Left ventricle myocardium superior (tissue), 1 donor: ENCODE data around the gene XRCC5. TPM values are rescaled to one million over a fixed set of nuclear protein-coding genes. Genes with fewer than 3 reads are reported as not detected.
"Not testable (repeated sequence)": the region's sequence is repeated elsewhere in the genome, so short reads cannot be mapped to it uniquely, and the experiment has no call there.

ENCODE experiments used
- ATAC-seq: fragments of 200-7000 bp; cut with Tn5 transposase; one replicate; pipeline ENCODE4 v1.9.1; 2020; ENCODE audit warnings: mild to moderate bottlenecking, moderate library complexity
- DNase-seq: peaks from one replicate; pipeline ENCODE4 v3.0.0-alpha.2; 2020
- intact Hi-C: fragments of 100-400 bp; cut with micrococcal nuclease; formaldehyde crosslinking; loops from one replicate; pipeline ENCODE4 v1.11.0; 2022
- total RNA-seq: library from RNA; stranded (reverse); fragmentation: NEBNext Ultra II Directional; extraction: Animal tissue kit (Norgen Biotek cat#: 25700); gene quantifications from one replicate; pipeline ENCODE4 v1.2.1, GENCODE V29; 2021
- donor health status: DM: no; HTN: yes; CAD: no; lungs with severe emphysema.

The XRCC5 gene
- total RNA-seq, 1 donor from 2014 or later, result 129 TPM

DNA sequence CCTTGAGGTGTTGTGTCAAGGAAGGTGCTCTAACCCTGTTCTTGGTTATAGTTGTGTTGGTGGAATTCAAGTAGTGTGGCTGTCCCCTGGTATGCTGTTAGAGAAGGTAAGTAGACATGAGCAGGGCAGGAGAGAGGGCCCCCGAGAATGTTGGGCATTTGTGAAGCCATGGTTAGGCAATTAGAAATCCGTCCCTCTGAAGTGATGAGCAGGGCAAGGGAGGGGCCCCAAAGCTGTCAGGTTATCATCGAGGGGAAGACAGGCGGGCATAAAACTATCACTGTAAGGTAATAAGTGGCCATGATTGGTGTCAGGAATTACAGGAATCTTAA is 5.2 kb downstream of the XRCC5 start:
- DNase-seq, result no peak
- intact Hi-C loops, result no loop called here
- no peak for ATAC-seq

- intact Hi-C loops, result no loop called here
- DNase-seq (peak; percentile 96), ATAC-seq (peak; percentile 97)
Observed at GRCh38 chr2:216114714-216115531, 5.8 kb downstream of the XRCC5 start.

GRCh38 chr2:216116418-216116817 is 7.3 kb downstream of the XRCC5 start:
- DNase-seq, result no peak
- intact Hi-C loops, result no loop called here
- ATAC-seq, result no peak

DNA sequence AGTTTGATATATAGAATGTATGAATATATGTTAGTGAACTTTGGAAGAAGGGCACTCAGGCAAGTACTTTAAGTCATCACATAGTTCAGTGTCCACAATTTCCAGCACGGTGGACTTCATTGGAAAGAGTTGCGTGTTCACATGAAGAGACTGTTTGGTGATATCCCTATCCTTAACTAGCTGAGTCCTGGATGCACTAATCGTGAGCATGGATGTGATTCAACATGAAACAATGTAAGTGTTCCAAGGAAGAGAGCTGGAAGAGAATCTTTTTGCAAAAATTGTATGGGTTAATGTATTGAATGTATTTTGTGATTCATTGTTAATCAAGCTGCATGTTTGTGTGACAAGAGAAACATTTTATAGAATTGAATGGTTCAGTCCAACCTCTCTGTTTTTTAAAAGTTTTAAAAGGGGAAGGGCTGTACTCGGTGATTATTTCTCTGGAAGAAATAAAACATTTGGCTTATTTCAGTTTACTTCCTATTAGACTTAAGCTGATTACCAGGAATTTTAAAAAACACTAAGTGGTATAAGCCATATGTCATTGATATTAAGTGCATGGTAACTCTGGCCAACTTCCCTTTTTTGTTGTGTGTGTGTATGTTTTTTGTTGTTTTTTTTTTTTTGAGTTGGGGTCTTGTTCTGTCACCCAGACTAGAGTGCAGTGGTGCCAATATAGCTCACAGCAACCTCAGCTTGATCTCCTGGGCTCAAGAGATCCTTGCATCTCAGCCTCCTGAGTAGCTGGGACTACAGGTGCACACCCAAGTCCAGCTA is 8.6 kb downstream of the XRCC5 start:
- DNase-seq (no peak), ATAC-seq (no peak)
- intact Hi-C loops, result no loop called here

DNA sequence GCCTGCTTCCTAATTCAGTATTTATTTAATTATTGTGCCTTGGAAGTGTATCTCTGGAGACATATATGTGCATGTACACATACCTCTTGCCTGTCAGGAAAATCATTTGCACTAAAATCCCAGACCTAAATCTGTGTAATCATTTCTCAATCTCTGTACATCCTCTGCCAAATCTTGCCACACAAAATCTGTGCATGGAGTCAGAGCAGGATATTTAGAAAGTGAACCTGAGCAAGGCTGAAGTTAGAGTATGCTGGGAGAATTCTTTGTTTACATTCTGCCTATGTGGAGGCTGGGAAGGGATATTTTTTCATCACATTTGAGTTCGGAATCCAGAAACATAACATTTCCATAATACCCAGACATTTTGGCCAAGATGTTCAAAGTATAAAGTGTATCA is 9.3 kb downstream of the XRCC5 start:
- DNase-seq (no peak), ATAC-seq (no peak)
- intact Hi-C loops, result no loop called here

DNA sequence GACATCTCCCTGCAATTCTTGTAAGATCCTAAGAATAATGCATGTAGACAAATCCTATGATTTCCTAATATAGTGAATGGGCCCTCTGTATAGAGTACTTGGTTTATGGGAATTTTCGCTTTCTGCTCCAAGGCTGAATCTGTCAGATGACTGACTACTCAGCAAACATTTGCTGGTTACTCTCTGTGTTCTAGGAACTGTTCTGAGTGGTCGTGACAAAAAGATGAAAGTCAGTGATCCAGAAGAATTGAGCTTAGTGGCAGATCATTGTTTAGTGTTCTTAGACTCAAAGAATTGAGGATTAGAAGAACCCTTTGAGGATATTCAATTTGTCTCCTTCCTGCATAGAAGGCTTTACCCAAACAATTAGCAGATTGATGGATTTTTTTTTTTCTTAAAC is 10.0 kb downstream of the XRCC5 start:
- no peak for DNase-seq
- ATAC-seq, result no peak
- intact Hi-C loops, result no loop called here

- ATAC-seq (no peak), DNase-seq (no peak)
- intact Hi-C loops, result no loop called here
Observed at GRCh38 chr2:216119986-216120385, 10.8 kb downstream of the XRCC5 start.

GRCh38 chr2:216121255-216121654 is 12.1 kb downstream of the XRCC5 start:
- intact Hi-C loops, result no loop called here

GRCh38 chr2:216126943-216127342 is 17.8 kb downstream of the XRCC5 start:
- DNase-seq (no peak), ATAC-seq (no peak)
- intact Hi-C loops, result no loop called here

More at GRCh38 chr2:216121255-216121654, 12.1 kb downstream of the XRCC5 start:
- DNase-seq (no peak), ATAC-seq (no peak)

- intact Hi-C loops, result no loop called here
- ATAC-seq, result no peak
- no peak for DNase-seq
Observed at GRCh38 chr2:216130346-216130971, 21.3 kb downstream of the XRCC5 start.

- intact Hi-C loops, result no loop called here
- no peak for DNase-seq
- no peak for ATAC-seq
Observed at GRCh38 chr2:216131175-216131926, 22.2 kb downstream of the XRCC5 start.

DNA sequence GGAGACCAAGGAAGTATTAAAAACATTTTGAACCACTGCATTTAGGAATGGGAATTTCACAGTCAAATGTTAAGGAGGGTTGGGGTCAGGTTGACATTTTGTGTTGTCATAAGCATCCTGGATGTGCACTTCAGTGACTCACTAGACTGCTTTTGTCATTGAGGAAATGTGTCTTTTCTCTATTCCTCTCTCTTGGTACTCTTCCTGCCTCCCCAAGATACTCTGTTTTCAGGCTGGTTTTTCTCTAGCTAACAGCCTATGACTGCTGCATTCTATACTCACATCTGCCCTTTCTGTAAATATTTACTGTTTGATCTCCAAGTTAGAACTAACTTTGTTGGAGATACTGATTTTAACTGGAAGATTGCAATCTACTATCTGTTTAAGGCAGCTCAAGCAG is 23.4 kb downstream of the XRCC5 start:
- intact Hi-C loops, result no loop called here
- ATAC-seq, result no peak
- no peak for DNase-seq

- intact Hi-C loops, result no loop called here
Observed at GRCh38 chr2:216133397-216133796, 24.2 kb downstream of the XRCC5 start.

GRCh38 chr2:216134958-216135541 is 25.9 kb downstream of the XRCC5 start:
- intact Hi-C loops, result no loop called here
- ATAC-seq (no peak), DNase-seq (no peak)

More at GRCh38 chr2:216133397-216133796, 24.2 kb downstream of the XRCC5 start:
- DNase-seq (no peak), ATAC-seq (no peak)

DNA sequence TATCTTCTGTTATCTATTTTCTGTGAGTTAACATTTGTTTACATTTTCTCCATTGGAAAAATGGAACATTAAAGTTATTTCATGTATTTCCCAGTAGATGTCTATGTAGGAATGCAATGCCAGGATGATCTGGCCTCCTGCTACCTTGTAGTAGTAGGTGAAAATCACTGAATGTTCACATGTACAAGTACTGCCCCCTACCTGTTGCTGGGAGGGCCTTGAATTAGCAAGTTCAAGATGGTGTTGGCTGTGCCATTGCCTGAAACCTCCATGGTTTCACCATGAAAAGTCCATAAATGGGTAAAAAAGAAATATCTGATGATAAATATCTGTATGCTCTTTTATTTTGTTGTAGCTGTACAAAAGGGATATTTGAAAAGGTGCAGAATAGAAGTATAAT is 30.7 kb downstream of the XRCC5 start:
- ATAC-seq (no peak), DNase-seq (no peak)
- intact Hi-C loops, result no loop called here

DNA sequence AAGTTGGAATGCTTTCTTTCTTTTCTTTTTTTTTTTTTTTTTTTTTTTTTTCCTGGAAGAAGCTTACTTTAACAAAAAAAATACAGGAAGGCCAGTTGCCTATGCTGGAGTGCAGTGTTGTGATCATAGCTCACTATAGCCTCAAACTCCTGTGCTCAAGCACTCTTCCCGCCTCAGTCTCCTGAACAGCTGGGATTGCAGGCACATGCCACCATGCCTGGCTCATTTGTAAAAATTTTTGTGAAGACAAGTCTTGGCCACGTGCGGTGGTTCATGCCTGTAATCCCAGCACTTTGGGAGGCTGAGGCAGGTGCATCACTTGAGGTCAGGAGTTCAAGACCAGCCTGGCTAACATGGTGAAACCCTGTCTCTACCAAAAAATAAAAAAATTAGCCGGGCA is 32.4 kb downstream of the XRCC5 start:
- intact Hi-C loops, ATAC-seq, DNase-seq: not testable (repeated sequence)

DNA sequence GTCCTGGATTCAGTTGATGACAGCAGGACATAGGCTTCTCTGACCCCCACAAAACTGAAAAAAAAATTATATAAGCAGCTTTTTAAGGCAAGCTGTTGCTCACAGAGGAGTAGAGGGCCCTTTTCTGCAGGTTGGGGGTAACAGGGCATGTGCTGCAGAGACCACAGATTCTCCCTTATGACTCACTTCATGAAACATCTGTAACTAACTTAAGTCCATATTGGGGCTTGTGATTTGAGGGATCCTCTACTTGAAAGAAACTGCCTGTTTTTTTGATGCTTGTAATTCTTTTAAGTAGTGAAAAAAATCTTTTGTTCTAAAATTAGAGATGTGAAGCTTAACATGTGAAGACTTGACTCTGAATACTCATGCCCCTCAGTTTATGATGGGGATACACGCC is 33.4 kb downstream of the XRCC5 start:
- intact Hi-C loops, result no loop called here
- no peak for ATAC-seq
- no peak for DNase-seq

GRCh38 chr2:216144372-216144771 is 35.2 kb downstream of the XRCC5 start:
- DNase-seq, result no peak
- ATAC-seq, result no peak
- intact Hi-C loops, result no loop called here

GRCh38 chr2:216144857-216145256 is 35.7 kb downstream of the XRCC5 start:
- ATAC-seq (no peak), DNase-seq (no peak)
- intact Hi-C loops, result no loop called here
